ENCODE measurements around the gene DDX51. TPM values are rescaled to one million over a fixed set of nuclear protein-coding genes. Genes with fewer than 3 reads are reported as not detected.

Gene DDX51, protein sequence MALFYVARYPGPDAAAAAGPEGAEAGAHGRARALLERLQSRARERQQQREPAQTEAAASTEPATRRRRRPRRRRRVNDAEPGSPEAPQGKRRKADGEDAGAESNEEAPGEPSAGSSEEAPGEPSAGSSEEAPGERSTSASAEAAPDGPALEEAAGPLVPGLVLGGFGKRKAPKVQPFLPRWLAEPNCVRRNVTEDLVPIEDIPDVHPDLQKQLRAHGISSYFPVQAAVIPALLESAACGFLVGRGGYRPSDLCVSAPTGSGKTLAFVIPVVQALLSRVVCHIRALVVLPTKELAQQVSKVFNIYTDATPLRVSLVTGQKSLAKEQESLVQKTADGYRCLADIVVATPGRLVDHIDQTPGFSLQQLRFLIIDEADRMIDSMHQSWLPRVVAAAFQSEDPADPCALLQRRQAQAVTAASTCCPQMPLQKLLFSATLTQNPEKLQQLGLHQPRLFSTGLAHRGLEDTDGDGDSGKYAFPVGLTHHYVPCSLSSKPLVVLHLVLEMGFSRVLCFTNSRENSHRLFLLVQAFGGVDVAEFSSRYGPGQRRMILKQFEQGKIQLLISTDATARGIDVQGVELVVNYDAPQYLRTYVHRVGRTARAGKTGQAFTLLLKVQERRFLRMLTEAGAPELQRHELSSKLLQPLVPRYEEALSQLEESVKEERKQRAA
- 5.6 and 6.4 TPM in 2 replicates for total RNA-seq

DNA sequence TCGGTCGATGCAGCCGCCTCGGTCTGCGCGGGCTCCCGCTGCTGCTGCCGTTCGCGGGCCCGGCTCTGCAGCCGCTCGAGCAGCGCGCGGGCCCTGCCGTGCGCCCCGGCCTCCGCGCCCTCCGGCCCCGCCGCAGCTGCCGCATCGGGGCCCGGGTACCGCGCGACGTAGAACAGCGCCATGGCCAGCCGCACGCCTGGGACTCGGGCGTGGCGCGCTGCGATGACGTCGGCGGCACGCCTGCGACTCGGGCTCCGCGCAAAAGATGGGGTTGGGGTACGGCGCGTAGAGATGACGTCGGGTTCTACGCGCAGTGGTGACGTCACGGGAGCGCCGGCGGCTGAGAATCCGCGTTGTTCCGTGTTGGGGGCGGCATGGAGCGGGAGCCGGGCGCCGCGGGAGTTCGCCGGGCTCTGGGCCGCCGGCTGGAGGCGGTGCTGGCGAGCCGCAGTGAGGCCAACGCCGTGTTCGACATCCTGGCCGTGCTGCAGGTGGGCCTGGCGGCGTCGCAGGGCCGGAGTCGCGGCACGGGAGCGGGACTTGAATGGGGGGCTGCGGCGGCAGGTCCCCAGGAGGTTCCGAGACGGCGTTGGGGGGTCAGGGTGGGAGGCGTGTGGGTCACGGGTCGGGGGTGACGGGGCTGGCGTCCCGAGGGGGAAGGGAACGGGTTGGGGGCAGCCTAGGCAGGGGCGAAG, at the start of gene DDX51, which contains the start of gene NOC4L:
Gene DDX51 (minus strand): TSS at position 205 of the 695 bp plus-strand sequence. CDS start 23 bp downstream, at position 182.
Gene NOC4L (plus strand): TSS at position 343 of the 695 bp plus-strand sequence. CDS start 32 bp downstream, at position 375.

Other genes starting within 250 kb of the DDX51 start
- gene ULK1, start 249.7 kb downstream of the DDX51 start, total RNA-seq, result 6.3 and 7.4 TPM in 2 replicates
- 4.8 and 8.3 TPM in 2 replicates for gene PUS1, start 215.0 kb downstream of the DDX51 start, total RNA-seq
- 7.2 and 9.6 TPM in 2 replicates for gene EP400, start 194.4 kb downstream of the DDX51 start, total RNA-seq
- gene NOC4L, start 138 bp upstream of the DDX51 start, total RNA-seq, result 6.5 and 10.1 TPM in 2 replicates
- gene GALNT9, start 185.3 kb upstream of the DDX51 start, total RNA-seq, result not detected in 2 replicates